HG03045 (cell line): ENCODE measurements around the gene CCDC183.
"Not testable (repeated sequence)": the region's sequence is repeated elsewhere in the genome, so short reads cannot be mapped to it uniquely, and the experiment has no call there.

Experiments
- ATAC-seq: cut with Tn5 transposase; IDR thresholded peaks from one replicate; pipeline ENCODE4 v1.9.1; 2021; ENCODE audit warnings: mild to moderate bottlenecking, moderate library complexity; ENCODE audit not compliant: unreplicated experiment

The CCDC183 gene

DNA sequence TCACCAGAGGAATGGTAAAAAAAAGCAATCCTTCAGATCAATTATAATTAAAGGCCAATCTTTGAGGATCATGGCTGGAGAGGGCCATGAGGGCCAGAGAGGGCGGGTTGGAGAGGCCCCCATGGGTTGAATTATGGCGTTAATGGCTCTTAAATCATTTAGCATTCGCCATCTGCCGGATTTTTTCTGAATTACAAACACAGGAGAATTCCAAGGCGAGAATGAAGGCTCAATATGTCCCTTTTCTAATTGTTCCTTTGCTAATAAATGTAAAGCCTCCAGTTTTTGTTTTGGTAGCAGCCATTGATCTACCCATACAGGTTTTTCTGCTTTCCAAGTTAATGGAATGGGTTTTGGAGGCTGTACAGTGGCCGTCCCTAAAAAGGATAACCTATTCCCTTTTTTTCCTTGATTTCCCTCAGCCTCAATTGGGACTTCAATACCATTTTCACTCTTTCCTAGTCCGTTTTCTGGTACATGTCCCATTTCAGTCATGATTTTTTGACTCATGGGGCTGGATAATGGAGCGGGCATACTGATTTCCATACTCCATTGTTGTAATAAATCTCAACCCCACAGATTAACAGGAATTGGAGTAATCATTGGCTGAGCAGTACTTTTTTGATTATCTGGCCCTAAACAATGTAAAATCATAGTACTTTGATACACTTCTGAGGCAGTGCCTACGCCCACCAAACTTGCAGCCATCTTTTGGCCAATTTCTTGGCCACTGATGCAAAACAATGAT lies 11.7 kb upstream of the CCDC183 start:
- ATAC-seq, result no peak

GRCh38 chr9:136784997-136785361 lies 11.2 kb upstream of the CCDC183 start:
- ATAC-seq, result no peak

GRCh38 chr9:136785565-136786355 lies 10.4 kb upstream of the CCDC183 start:
- ATAC-seq, result not testable (repeated sequence)

- ATAC-seq, result no peak
Measured at GRCh38 chr9:136786451-136786850, 9.7 kb upstream of the CCDC183 start.

GRCh38 chr9:136786983-136787382 lies 9.2 kb upstream of the CCDC183 start:
- not testable (repeated sequence) for ATAC-seq

GRCh38 chr9:136787690-136788400 lies 8.3 kb upstream of the CCDC183 start:
- no peak for ATAC-seq

DNA sequence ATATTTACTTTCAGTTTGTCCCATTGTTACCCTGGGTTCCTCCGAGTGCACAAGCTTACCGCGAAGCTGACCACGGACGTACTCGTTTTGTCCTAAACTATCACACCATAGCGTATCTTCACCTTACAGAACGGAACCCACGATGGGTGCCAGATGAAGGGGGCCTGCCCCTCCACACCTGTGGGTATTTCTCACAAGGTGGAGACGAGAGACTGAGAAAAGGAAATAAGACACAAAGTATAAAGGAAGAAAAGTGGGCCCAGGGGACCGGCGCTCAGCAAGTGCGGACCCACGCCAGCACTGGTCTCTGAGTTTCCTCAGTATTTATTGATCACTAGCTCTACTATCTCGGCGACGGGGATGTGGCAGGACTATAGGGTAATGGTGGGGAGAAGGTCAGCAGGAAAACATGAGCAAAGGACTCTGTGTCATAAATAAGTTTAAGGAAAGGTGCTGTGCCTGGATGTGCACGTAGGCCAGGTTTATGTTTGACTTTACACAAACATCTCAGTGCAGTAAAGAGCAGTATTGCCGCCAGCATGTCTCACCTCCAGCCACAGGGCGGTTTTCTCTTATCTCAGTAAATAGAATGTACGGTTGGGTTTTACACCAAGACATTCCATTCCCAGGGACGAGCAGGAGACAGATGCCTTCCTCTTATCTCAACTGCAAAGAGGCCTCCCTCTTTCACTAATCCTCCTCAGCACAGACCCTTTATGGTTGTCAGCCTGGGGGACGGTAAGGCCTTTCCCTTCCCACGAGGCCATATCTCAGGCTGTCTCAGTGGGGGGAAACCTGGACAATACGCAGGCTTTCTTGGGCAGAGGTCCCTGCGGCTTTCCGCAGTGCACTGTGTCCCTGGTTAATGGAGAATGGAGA lies 7.3 kb upstream of the CCDC183 start:
- not testable (repeated sequence) for ATAC-seq

GRCh38 chr9:136789523-136789937 lies 6.6 kb upstream of the CCDC183 start:
- no peak for ATAC-seq

DNA sequence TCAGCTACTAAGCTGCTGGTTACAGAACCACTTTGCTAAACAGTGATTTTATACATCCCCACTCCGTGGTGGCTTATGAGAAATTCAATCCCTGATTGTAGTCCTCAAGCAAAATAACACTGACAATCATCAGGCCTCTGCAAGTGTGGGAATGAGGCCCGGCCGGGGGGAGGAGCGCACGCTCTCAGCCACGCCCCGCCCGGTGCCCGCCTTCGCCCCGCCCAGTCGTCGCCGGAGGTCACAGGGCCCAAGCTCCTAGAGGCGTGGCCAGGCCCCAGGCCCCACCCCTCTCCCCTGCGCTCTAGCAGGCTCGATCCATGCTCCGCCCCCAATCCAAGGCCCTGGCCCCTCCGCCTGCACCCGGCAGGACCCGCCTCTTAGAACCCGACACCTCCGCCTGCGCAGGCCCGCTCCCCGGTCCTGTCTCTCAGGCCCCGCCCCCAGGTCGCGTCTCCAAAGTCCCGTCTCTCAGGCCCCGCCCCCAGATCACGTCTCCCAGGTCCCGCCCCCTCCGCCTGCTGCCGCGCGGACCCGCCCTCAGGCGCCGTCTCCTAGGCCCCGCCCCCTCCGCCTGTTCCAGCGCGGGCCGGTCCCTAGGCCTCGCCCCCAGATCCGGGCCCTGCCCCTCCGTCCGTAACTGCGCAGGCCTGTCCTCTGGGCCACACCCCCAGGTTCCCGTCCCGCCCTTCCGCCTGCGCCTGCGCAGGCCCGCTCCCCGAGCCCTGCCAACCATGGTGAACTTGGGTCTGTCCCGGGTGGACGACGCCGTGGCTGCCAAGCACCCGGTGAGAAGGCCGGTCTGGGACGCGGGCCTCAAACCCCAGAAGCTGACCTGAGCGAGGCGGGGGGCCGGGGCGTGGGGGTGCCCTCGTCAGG lies 5.3 kb upstream of the CCDC183 start, which contains the start of gene TMEM141:
Gene TMEM141 (plus strand): TSS at position 705 of the 876 bp plus-strand sequence. CDS start 27 bp downstream, at position 732.
- ATAC-seq, result peak; percentile 84

- ATAC-seq, result peak; percentile 15
Measured at GRCh38 chr9:136791516-136792276, 4.4 kb upstream of the CCDC183 start.

GRCh38 chr9:136792321-136793085 lies 3.6 kb upstream of the CCDC183 start:
- no peak for ATAC-seq

- no peak for ATAC-seq
Measured at GRCh38 chr9:136793086-136793946, 2.8 kb upstream of the CCDC183 start.

DNA sequence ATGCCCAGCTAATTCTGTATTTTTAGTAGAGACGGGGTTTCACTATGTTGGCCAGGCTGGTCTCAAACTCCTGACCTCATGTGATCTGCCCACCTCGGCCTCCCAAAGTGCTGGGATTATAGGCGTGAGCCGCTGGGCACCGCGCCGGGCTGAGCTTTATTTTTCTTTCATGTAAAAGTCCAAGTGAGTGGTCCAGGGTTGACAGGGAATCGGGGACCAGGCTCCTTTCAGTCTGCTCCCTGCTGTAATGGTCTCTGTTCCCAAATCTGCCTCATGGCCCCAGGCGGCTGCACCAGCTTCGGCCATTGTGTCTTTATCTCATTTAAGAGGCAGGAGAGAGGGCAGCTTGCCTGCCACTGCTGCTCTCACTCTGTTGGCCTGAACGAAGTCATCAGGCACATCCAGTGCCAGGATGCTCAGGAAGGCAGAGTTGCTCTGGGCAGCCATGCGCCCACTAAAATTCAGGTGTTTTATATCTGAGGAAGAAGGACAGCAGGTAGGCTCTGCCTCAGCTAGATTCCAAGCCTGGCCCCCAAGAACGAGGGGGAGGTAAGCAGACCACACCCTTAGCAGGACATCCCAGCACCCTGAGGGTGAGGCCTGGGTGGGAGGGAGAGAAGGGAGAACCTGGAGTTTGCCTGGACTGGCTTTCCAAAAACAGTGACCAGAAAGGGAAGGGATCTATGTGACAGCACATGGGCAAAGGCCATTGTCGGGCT lies 1.7 kb upstream of the CCDC183 start:
- no peak for ATAC-seq

DNA sequence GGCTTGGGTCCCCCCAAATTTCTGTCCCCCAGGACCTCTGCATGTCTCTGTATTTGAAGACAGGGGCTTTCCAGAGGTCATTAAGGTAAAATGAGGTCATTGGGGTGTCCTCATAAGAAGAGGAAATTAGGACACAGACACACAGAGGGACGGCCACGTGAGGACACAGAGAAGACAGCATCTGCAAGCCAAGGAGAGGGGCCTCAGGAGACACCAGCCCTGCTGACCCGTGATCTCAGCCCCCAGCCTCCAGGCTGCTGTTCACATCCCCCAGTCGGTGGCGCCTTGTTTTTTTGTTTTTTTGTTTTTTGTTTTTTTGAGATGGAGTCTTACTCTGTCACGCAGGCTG lies 1.2 kb upstream of the CCDC183 start:
- no peak for ATAC-seq

- ATAC-seq, result not testable (repeated sequence)
Measured at GRCh38 chr9:136796775-136797347, 723 bp downstream of the CCDC183 start.

GRCh38 chr9:136798708-136799078 lies 2.6 kb downstream of the CCDC183 start:
- no peak for ATAC-seq
